HCT116 (cell line): ENCODE data around the gene ITGB7. TPM values are rescaled to one million over a fixed set of nuclear protein-coding genes. Genes with fewer than 3 reads are reported as not detected.

Experiments
- ATAC-seq: fragments of 200-7000 bp; cut with Tn5 transposase; 2 replicates; pipeline ENCODE4 v1.9.1; 2020; ENCODE audit warnings: mild to moderate bottlenecking, moderate library complexity
- BruUV-seq: library from RNA; stranded (reverse); fragments of 400-500 nt; replicated peaks from 2 replicates; lab custom pipeline; 2021; lab: Mats Ljungman, UMichigan
- CTCF ChIA-PET: fragments of 300-600 bp; sonication (Branson Sonifier 250); formaldehyde crosslinking; loops from one replicate; lab custom pipeline; 2021; ENCODE audit warnings: antibody characterized with exemption; lab: Charles Lee
- POLR2A ChIA-PET: fragments of 300-600, 350-600 bp; sonication (Branson Sonifier 250); formaldehyde crosslinking; loops from one replicate; lab custom pipeline; 2021; ENCODE audit warnings: antibody characterized with exemption; lab: Charles Lee
- RAD21 ChIA-PET, 2 experiments: fragments of 300-600 bp; sonication (Branson Sonifier 250); formaldehyde crosslinking; loops; one replicate each; lab custom pipeline; 2023; ENCODE audit warnings: low total read pairs in 2 of 2; ENCODE audit not compliant: uncharacterized antibody in 2 of 2, unreplicated experiment in 2 of 2, low non-redundant PET in 1 of 2; lab: Charles Lee
- DNase-seq: peaks from one replicate; pipeline ENCODE4 v3.0.0-alpha.2; 2010; ENCODE audit warnings: low read depth, low spot score
- H2AFZ ChIP-seq: fragments of 200-600 bp; shearing (Covaris generic), sonication (generic); 2 replicates; pipeline ENCODE4 v1.6.1; 2017; ENCODE audit warnings: low read depth, mixed run types, mixed read lengths, antibody characterized with exemption, low read length; ENCODE audit not compliant: poor library complexity, severe bottlenecking
- H3K27ac ChIP-seq: 2 replicates; pipeline ENCODE4 v1.5.1; 2012; ENCODE audit warnings: low read depth, low read length
- H3K27me3 ChIP-seq: fragments of 200-600 bp; sonication (generic); 2 replicates; pipeline ENCODE4 v1.6.1; 2016; ENCODE audit warnings: mixed run types, low read length, mixed read lengths; ENCODE audit not compliant: insufficient read depth
- H3K36me3 ChIP-seq, 2 experiments: fragments of 200-500 bp in 1 of 2; fragments of 200-600 bp in 1 of 2; sonication (Bioruptor generic) in 1 of 2; sonication (generic) in 1 of 2; 2 replicates each; pipeline versions ENCODE4 v1.5.1 to v1.6.1; 2014 to 2016; ENCODE audit warnings: low read length in 2 of 2, inconsistent platforms in 1 of 2, mixed read lengths in 1 of 2, mixed run types in 1 of 2; ENCODE audit not compliant: insufficient read depth in 2 of 2, control insufficient read depth in 1 of 2
- H3K4me1 ChIP-seq, 2 experiments: fragments of 200-600 bp in 1 of 2; sonication (generic) in 1 of 2; 2 replicates each; pipeline versions ENCODE4 v1.5.1 to v1.6.1; 2012 to 2017; ENCODE audit warnings: low read length in 2 of 2, inconsistent platforms in 1 of 2, mild to moderate bottlenecking in 1 of 2, mixed read lengths in 1 of 2, mixed run types in 1 of 2, moderate library complexity in 1 of 2; ENCODE audit not compliant: insufficient read depth in 2 of 2, control insufficient read depth in 1 of 2
- H3K4me2 ChIP-seq: fragments of 200-600 bp; sonication (generic); 2 replicates; pipeline ENCODE4 v1.6.1; 2017; ENCODE audit warnings: mixed run types, low read length, mixed read lengths
- H3K4me3 ChIP-seq, 2 experiments: fragments of 200-600 bp in 1 of 2; sonication (generic) in 1 of 2; replicated peaks in 1 of 2; 2 replicates each; pipeline ENCODE4 v1.5.1; 2011 to 2016; ENCODE audit warnings: low read length in 2 of 2, control low read depth in 1 of 2, low read depth in 1 of 2, mild to moderate bottlenecking in 1 of 2, mixed read lengths in 1 of 2, mixed run types in 1 of 2
- H3K79me2 ChIP-seq: fragments of 200-600 bp; sonication (generic); 2 replicates; pipeline ENCODE4 v1.6.1; 2017; ENCODE audit warnings: mild to moderate bottlenecking, mixed run types, low read length, moderate library complexity, mixed read lengths; ENCODE audit not compliant: insufficient read depth
- H3K9ac ChIP-seq: fragments of 200-600 bp; sonication (generic); 2 replicates; pipeline ENCODE4 v1.6.1; 2016; ENCODE audit warnings: low read length, mixed read lengths
- H3K9me2 ChIP-seq: fragments of 200-600 bp; sonication (generic), shearing (Covaris generic); 2 replicates; pipeline ENCODE4 v1.6.1; 2017; ENCODE audit warnings: mixed run types, mild to moderate bottlenecking, moderate library complexity; ENCODE audit not compliant: insufficient read depth
- H3K9me3 ChIP-seq, 2 experiments: fragments of 200-500 bp in 1 of 2; fragments of 200-600 bp in 1 of 2; sonication (Bioruptor generic) in 1 of 2; sonication (generic) in 1 of 2; 2 replicates each; pipeline ENCODE4 v1.6.1; 2014 to 2017; ENCODE audit warnings: low read length in 2 of 2, mixed read lengths in 2 of 2, inconsistent platforms in 1 of 2, low read depth in 1 of 2, mild to moderate bottlenecking in 1 of 2, mixed run types in 1 of 2, moderate library complexity in 1 of 2; ENCODE audit not compliant: control insufficient read depth in 1 of 2, insufficient read depth in 1 of 2
- H4K20me1 ChIP-seq: fragments of 200-600 bp; sonication (generic), shearing (Covaris generic); 2 replicates; pipeline ENCODE4 v1.6.1; 2017; ENCODE audit warnings: mixed run types, mild to moderate bottlenecking, moderate library complexity; ENCODE audit not compliant: insufficient read depth
- ATF3 ChIP-seq: IDR thresholded peaks from 2 replicates; pipeline ENCODE4 v1.6.1; 2012
- EGR1 ChIP-seq: IDR thresholded peaks from 2 replicates; pipeline ENCODE4 v1.6.1; 2012; ENCODE audit warnings: low read depth
- JUND ChIP-seq: IDR thresholded peaks from 2 replicates; pipeline ENCODE4 v1.6.1; 2012
- RAD21 ChIP-seq: IDR thresholded peaks from 2 replicates; pipeline ENCODE4 v1.6.1; 2012; ENCODE audit warnings: low read depth, mild to moderate bottlenecking
- REST ChIP-seq: IDR thresholded peaks from 2 replicates; pipeline ENCODE4 v1.6.1; 2012; ENCODE audit warnings: low read depth
- YY1 ChIP-seq: IDR thresholded peaks from 2 replicates; pipeline ENCODE4 v1.6.1; 2011; ENCODE audit warnings: low read length, low read depth, moderate library complexity, mild to moderate bottlenecking; ENCODE audit not compliant: insufficient replicate concordance; ENCODE audit errors: extremely low read depth
- ZFX ChIP-seq: fragments of 450-650 bp; IDR thresholded peaks from 2 replicates; pipeline ENCODE4 v1.6.1; 2017
- ZNF274 ChIP-seq: fragments of 200-500 bp; sonication (Bioruptor generic); IDR thresholded peaks from 2 replicates; pipeline ENCODE4 v1.6.1; 2014; ENCODE audit warnings: mild to moderate bottlenecking, low read depth, low read length, inconsistent platforms
- intact Hi-C: fragments of 100-400 bp; cut with micrococcal nuclease; formaldehyde crosslinking; loops from 2 replicates; pipeline ENCODE4 v1.10.0; 2022
- total RNA-seq: library from RNA; stranded (reverse); gene quantifications from one replicate; pipeline ENCODE4 v1.2.1, GENCODE V29; 2021; ENCODE audit not compliant: unreplicated experiment

The ITGB7 gene
- total RNA-seq, 1 experiment from 2014 or later: 1.9 TPM

DNA sequence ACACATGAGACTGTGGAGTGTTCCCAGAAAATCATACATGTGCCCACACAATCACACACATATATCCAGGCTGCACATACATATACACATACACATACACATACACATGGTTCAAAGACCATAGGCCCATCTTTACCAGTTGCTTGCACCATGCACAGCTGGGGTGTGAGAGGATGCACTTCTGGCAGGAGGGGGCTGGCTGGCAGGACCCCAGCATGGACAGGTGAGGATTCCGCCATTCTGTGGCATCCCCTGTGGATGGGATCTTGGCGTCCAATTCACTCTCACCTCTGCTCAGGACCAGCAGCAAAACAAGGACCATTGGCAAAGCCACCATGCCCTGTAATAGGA lies 7.0 kb downstream of the ITGB7 start (continued):
- TF ChIP-seq YY1 (no peak), RAD21 (no peak), ZNF274 (no peak), EGR1 (no peak), JUND (no peak)

GRCh38 chr12:53199700-53200099 lies 7.4 kb downstream of the ITGB7 start:
- H3K36me3 ChIP-seq: no peaks in the 10 kb centered on the region
- ATAC-seq (no peak), DNase-seq (no peak)
- no peak overlapping the region for H3K4me2 ChIP-seq
- H3K27me3 ChIP-seq: no peaks in the 10 kb centered on the region
- no TSS peak for BruUV-seq
- H2AFZ ChIP-seq: no peak overlapping the region
- intact Hi-C loops: no loop called here
- H3K9me2 ChIP-seq: no peaks in the 10 kb centered on the region
- TF ChIP-seq RAD21 (peak; percentile 5; the same call in 1 of the 2 replicates), JUND (no peak), REST (no peak), ATF3 (no peak), ZFX (no peak)
- H3K9ac ChIP-seq: no peak overlapping the region
- CTCF ChIA-PET: no interaction called here
- RAD21 ChIA-PET: interaction anchor here in 1 of 2 experiments (1.6 kb wide), 1 partner anchor 134 kb away, joined by 3 read pairs; no protein-coding TSS in a partner anchor
- POLR2A ChIA-PET: no interaction called here
- no peaks in the 10 kb centered on the region for H4K20me1 ChIP-seq
- no peak overlapping the region for H3K4me3 ChIP-seq
- H3K4me1 ChIP-seq: peaks cover 3 to 26% of the 10 kb centered on the region in 2 experiments; a peak in 3 of 4 replicates
- H3K27ac ChIP-seq: no peak overlapping the region
- no peaks in the 10 kb centered on the region for H3K9me3 ChIP-seq
- H3K79me2 ChIP-seq: no peaks in the 10 kb centered on the region
